Measurements from ENCODE around the gene FOXA3.

DNA sequence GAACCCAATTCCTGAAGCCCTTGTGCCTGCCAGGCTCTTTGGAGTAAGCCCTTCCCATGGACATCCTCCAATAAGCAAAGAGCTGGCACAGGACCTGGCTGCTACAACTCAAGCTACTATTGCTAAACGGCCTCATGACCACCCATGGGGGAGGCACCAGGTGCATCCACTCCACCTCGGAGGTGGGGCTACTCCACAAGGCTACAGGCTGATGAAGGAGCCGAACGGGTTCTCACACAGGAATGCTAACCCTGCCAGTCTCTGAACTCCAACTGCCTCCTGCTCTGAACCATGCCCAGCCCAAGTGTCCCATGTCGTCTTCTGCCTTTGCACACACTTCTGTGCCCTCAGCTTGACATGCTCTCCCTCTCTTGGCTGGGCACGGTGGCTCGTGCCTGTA lies 11.1 kb upstream of the FOXA3 start:
- TF ChIP-seq EZH2 (IDR thresholded peaks at IDR 0.05; ENCODE audit: low read depth, unreplicated experiment) (no peak), STAT1 (IDR thresholded peaks at IDR 0.05; ENCODE audit: unreplicated experiment) (no peak), POLR2AphosphoS5 (IDR thresholded peaks at IDR 0.05; ENCODE audit: low read depth) (no peak), JUNB (IDR thresholded peaks at IDR 0.05; ENCODE audit: unreplicated experiment) (no peak), CREB1 (CRISPR knock-in tag; IDR thresholded peaks at IDR 0.05; ENCODE audit: low read depth) (no peak), EZH2phosphoT487 (IDR thresholded peaks at IDR 0.05; ENCODE audit: unreplicated experiment) (no peak), ZNF114 (CRISPR knock-in tag; IDR thresholded peaks at IDR 0.05) (no peak), NANOG (IDR thresholded peaks at IDR 0.05; ENCODE audit: borderline replicate concordance) (no peak)
- TF ChIP-seq, protein P1, sequence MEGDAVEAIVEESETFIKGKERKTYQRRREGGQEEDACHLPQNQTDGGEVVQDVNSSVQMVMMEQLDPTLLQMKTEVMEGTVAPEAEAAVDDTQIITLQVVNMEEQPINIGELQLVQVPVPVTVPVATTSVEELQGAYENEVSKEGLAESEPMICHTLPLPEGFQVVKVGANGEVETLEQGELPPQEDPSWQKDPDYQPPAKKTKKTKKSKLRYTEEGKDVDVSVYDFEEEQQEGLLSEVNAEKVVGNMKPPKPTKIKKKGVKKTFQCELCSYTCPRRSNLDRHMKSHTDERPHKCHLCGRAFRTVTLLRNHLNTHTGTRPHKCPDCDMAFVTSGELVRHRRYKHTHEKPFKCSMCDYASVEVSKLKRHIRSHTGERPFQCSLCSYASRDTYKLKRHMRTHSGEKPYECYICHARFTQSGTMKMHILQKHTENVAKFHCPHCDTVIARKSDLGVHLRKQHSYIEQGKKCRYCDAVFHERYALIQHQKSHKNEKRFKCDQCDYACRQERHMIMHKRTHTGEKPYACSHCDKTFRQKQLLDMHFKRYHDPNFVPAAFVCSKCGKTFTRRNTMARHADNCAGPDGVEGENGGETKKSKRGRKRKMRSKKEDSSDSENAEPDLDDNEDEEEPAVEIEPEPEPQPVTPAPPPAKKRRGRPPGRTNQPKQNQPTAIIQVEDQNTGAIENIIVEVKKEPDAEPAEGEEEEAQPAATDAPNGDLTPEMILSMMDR (conservative IDR thresholded peaks at IDR 0.05; ENCODE audit: low read depth in 2 of 2), result no peak
- TF ChIP-seq, protein P2, sequence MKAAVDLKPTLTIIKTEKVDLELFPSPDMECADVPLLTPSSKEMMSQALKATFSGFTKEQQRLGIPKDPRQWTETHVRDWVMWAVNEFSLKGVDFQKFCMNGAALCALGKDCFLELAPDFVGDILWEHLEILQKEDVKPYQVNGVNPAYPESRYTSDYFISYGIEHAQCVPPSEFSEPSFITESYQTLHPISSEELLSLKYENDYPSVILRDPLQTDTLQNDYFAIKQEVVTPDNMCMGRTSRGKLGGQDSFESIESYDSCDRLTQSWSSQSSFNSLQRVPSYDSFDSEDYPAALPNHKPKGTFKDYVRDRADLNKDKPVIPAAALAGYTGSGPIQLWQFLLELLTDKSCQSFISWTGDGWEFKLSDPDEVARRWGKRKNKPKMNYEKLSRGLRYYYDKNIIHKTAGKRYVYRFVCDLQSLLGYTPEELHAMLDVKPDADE (IDR thresholded peaks at IDR 0.05), result no peak
- TF ChIP-seq, protein P3, sequence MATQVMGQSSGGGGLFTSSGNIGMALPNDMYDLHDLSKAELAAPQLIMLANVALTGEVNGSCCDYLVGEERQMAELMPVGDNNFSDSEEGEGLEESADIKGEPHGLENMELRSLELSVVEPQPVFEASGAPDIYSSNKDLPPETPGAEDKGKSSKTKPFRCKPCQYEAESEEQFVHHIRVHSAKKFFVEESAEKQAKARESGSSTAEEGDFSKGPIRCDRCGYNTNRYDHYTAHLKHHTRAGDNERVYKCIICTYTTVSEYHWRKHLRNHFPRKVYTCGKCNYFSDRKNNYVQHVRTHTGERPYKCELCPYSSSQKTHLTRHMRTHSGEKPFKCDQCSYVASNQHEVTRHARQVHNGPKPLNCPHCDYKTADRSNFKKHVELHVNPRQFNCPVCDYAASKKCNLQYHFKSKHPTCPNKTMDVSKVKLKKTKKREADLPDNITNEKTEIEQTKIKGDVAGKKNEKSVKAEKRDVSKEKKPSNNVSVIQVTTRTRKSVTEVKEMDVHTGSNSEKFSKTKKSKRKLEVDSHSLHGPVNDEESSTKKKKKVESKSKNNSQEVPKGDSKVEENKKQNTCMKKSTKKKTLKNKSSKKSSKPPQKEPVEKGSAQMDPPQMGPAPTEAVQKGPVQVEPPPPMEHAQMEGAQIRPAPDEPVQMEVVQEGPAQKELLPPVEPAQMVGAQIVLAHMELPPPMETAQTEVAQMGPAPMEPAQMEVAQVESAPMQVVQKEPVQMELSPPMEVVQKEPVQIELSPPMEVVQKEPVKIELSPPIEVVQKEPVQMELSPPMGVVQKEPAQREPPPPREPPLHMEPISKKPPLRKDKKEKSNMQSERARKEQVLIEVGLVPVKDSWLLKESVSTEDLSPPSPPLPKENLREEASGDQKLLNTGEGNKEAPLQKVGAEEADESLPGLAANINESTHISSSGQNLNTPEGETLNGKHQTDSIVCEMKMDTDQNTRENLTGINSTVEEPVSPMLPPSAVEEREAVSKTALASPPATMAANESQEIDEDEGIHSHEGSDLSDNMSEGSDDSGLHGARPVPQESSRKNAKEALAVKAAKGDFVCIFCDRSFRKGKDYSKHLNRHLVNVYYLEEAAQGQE (IDR thresholded peaks at IDR 0.05; ENCODE audit: unreplicated experiment), result no peak
- TF ChIP-seq, protein P4, sequence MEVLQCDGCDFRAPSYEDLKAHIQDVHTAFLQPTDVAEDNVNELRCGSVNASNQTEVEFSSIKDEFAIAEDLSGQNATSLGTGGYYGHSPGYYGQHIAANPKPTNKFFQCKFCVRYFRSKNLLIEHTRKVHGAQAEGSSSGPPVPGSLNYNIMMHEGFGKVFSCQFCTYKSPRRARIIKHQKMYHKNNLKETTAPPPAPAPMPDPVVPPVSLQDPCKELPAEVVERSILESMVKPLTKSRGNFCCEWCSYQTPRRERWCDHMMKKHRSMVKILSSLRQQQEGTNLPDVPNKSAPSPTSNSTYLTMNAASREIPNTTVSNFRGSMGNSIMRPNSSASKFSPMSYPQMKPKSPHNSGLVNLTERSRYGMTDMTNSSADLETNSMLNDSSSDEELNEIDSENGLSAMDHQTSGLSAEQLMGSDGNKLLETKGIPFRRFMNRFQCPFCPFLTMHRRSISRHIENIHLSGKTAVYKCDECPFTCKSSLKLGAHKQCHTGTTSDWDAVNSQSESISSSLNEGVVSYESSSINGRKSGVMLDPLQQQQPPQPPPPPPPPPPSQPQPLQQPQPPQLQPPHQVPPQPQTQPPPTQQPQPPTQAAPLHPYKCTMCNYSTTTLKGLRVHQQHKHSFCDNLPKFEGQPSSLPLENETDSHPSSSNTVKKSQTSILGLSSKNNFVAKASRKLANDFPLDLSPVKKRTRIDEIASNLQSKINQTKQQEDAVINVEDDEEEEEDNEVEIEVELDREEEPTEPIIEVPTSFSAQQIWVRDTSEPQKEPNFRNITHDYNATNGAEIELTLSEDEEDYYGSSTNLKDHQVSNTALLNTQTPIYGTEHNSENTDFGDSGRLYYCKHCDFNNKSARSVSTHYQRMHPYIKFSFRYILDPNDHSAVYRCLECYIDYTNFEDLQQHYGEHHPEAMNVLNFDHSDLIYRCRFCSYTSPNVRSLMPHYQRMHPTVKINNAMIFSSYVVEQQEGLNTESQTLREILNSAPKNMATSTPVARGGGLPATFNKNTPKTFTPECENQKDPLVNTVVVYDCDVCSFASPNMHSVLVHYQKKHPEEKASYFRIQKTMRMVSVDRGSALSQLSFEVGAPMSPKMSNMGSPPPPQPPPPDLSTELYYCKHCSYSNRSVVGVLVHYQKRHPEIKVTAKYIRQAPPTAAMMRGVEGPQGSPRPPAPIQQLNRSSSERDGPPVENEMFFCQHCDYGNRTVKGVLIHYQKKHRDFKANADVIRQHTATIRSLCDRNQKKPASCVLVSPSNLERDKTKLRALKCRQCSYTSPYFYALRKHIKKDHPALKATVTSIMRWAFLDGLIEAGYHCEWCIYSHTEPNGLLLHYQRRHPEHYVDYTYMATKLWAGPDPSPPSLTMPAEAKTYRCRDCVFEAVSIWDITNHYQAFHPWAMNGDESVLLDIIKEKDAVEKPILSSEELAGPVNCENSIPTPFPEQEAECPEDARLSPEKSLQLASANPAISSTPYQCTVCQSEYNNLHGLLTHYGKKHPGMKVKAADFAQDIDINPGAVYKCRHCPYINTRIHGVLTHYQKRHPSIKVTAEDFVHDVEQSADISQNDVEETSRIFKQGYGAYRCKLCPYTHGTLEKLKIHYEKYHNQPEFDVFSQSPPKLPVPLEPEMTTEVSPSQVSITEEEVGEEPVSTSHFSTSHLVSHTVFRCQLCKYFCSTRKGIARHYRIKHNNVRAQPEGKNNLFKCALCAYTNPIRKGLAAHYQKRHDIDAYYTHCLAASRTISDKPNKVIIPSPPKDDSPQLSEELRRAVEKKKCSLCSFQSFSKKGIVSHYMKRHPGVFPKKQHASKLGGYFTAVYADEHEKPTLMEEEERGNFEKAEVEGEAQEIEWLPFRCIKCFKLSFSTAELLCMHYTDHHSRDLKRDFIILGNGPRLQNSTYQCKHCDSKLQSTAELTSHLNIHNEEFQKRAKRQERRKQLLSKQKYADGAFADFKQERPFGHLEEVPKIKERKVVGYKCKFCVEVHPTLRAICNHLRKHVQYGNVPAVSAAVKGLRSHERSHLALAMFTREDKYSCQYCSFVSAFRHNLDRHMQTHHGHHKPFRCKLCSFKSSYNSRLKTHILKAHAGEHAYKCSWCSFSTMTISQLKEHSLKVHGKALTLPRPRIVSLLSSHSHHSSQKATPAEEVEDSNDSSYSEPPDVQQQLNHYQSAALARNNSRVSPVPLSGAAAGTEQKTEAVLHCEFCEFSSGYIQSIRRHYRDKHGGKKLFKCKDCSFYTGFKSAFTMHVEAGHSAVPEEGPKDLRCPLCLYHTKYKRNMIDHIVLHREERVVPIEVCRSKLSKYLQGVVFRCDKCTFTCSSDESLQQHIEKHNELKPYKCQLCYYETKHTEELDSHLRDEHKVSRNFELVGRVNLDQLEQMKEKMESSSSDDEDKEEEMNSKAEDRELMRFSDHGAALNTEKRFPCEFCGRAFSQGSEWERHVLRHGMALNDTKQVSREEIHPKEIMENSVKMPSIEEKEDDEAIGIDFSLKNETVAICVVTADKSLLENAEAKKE (CRISPR knock-in tag; IDR thresholded peaks at IDR 0.05), result no peak
